ENCODE data around the gene PKN3. TPM values are rescaled to one million over a fixed set of nuclear protein-coding genes. Genes with fewer than 3 reads are reported as not detected.
A peak's percentile ranks its signal among the peaks of the same experiment; 100 is the strongest.

PKN3 gene
- total RNA-seq, 1 donor from 2014 or later: 5.9 TPM

DNA sequence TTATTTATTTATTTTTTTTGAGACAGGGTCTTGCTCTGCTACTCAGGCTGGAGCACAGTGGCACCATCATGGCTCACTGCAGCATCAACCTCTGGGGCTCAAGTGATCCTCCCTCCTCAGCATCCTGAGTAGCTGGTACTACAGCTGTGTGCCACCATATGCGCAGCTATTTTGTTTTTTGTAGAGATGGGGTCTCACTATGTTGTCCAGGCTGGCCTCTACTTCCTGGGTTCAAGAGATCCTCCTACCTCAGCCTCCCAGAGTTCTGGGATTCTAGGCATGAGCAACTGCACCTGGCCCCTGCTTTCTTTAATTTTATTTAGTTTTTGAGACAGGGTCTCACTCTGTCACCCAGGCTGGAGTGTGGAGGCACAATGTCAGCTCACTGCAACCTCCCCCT lies 41.1 kb downstream of the PKN3 start:
- no peak for DNase-seq

GRCh38 chr9:128747241-128747640 lies 44.9 kb downstream of the PKN3 start:
- DNase-seq: peak; percentile 52

GRCh38 chr9:128750926-128751595 lies 48.8 kb downstream of the PKN3 start:
- no peak for DNase-seq

GRCh38 chr9:128753627-128754026 lies 51.3 kb downstream of the PKN3 start:
- DNase-seq: no peak

DNA sequence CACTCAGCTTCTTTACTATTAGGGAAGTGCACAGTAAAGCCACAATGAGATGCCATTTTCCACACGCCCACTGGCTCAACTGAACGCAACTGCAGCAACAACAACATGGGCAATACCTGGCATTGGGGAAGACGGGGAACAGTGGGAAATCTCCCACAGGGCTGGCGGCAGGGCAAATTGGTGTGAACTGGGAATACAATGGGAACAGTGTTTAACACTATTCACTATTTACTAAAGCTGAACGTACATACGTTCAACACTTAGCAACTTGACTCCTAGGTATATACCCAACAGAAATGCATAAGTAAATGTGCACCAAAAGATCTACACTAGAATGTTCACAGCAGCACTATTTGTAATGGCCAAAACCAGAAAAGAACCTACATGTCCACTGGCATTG lies 55.3 kb downstream of the PKN3 start:
- no peak for DNase-seq

DNA sequence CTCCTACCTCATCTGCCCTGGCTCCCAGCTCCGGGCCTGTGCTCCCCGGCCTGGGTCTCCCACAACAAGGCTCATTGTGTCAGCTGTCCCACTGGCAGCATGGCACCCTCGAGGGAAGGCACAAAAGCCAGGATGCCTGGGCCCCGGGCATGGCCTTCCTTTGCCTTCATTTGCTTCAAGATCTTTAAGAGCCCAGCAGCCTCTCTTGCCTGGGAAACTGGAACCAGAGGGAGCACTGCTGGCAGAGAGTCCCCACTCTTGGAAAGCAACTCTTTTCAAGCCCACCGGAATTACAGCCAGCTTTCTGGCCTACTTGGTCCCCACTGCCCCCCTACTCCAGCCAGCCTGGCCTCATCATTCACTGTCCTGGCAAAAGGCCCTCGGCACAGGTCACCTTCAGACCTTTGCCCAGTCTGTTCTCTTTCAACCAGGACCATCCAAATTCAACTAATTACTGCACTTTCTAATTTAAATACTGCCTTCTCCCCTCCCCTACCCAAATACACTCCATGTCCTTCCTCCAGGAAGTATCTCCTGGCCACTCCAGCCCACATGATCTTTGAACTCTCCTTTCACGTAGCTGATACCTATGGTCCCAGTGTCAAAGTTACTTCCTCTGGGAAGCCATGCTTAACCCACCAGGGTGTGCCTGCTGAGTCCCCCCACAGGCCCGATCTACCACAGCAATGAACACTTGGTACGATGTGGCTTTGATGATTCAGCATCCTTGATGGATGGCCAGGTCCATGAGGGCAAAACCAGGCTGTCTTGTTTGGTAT lies 60.6 kb downstream of the PKN3 start:
- no peak for DNase-seq

DNA sequence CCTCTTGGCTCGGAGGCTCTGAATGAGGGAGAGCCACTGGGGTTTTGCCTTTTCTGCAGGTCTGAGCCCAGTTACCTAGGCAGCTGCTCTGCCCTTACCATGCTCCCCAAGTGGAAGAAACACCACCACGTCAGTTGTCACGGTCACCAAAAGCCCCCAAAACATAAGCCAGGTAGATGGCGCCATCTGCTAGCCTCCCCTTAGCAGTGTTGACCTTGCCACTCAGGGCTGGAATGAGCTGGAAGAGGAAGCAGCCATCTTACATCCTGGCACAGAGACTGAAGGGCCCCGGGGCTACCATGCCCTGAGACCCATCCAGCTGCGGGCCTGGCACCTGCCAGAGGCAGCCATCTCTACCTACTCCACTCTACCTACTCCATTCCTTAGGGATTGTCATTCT lies 62.1 kb downstream of the PKN3 start:
- no peak for DNase-seq

DNA sequence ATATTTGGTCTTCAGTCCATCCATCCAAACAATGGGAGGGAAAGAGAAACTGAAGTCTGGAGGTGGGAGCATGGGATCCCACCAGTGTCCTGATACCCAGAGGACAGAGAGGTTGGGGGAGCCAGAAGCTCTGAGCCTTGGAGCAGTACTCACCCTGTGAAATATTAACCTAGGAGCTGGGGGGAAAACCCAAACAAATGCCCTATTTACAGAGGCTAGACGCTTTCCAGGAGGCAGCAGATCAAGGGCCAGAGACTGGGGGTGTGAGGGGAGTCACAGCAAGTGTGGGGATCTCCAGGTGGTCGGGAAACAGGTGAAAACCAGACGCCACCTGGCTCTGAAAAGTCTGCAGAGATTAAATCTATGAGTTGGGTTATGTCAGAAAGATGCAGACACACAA lies 63.2 kb downstream of the PKN3 start:
- no peak for DNase-seq

GRCh38 chr9:128768606-128769005 lies 66.3 kb downstream of the PKN3 start:
- no peak for DNase-seq

Small RNA genes lying within 50 kb of the gene (small RNA-seq; reads per million reads assigned to genes)
- gene RF00017 (ENCODE audit: low replicate concordance) (not detected), gene RN7SL560P (ENCODE audit: low replicate concordance) (not detected)

Other genes starting within 250 kb of the PKN3 start
- gene ODF2, start 246.5 kb upstream of the PKN3 start, total RNA-seq: 20.9 TPM
- gene GLE1, start 197.8 kb upstream of the PKN3 start, total RNA-seq: 32.0 TPM
- 335 TPM for gene SPTAN1, start 149.9 kb upstream of the PKN3 start, total RNA-seq
- 37.0 TPM for gene DYNC2I2, start 45.7 kb upstream of the PKN3 start, total RNA-seq
- gene SET, start 13.3 kb upstream of the PKN3 start, total RNA-seq: 307 TPM
- 4.1 TPM for gene ZDHHC12, start 21.6 kb downstream of the PKN3 start, total RNA-seq
- 56.1 TPM for gene ZER1, start 69.4 kb downstream of the PKN3 start, total RNA-seq
- 22.9 TPM for gene TBC1D13, start 84.8 kb downstream of the PKN3 start, total RNA-seq
- gene ENDOG, start 116.0 kb downstream of the PKN3 start, total RNA-seq: 30.7 TPM
- 17.1 TPM for gene SPOUT1, start 127.3 kb downstream of the PKN3 start, total RNA-seq
- 7.3 TPM for gene KYAT1, start 179.4 kb downstream of the PKN3 start, total RNA-seq
- gene LRRC8A, start 179.6 kb downstream of the PKN3 start, total RNA-seq: 25.8 TPM
- 26.0 TPM for gene PHYHD1, start 218.5 kb downstream of the PKN3 start, total RNA-seq
- 9.5 TPM for gene DOLK, start 245.1 kb downstream of the PKN3 start, total RNA-seq
- 47.6 TPM for gene NUP188, start 245.2 kb downstream of the PKN3 start, total RNA-seq